Transverse colon (tissue), 4 donors: ENCODE results near the gene PDE4B. TPM values are rescaled to one million over a fixed set of nuclear protein-coding genes. Genes with fewer than 3 reads are reported as not detected.

Experiments used
- DNase-seq: peaks from one replicate; pipeline ENCODE4 v3.0.0-alpha.2; 2019
- H3K27ac ChIP-seq, 4 donors: fragments of 200-600 bp; sonication (generic); 2 replicates each; pipeline ENCODE4 v1.5.1; 2016 to 2018; ENCODE audit warnings: inconsistent platforms in 4 of 4
- H3K27me3 ChIP-seq: fragments of 200-600 bp; sonication (generic); 2 replicates; pipeline ENCODE4 v1.5.1; 2017; ENCODE audit warnings: inconsistent platforms
- H3K36me3 ChIP-seq, 4 donors: fragments of 200-600 bp; sonication (generic); 2 replicates each; pipeline ENCODE4 v1.5.1; 2017 to 2019; ENCODE audit warnings: inconsistent platforms in 4 of 4
- H3K4me1 ChIP-seq, 4 donors: fragments of 200-600 bp; sonication (generic); 2 replicates each; pipeline ENCODE4 v1.5.1; 2017 to 2020; ENCODE audit warnings: inconsistent platforms in 4 of 4
- H3K4me3 ChIP-seq, 4 donors: fragments of 200-600 bp; sonication (generic); 1 replicate in 1 of 4; 2 replicates in 3 of 4; pipeline versions ENCODE4 v1.5.1 to v1.6.1; 2017 to 2019; ENCODE audit warnings: inconsistent platforms in 4 of 4
- H3K9me3 ChIP-seq, 2 donors: fragments of 200-600 bp; sonication (generic); 2 replicates each; pipeline ENCODE4 v1.5.1; 2017 to 2019; ENCODE audit warnings: inconsistent platforms in 2 of 2
- EP300 ChIP-seq: sonication (generic); formaldehyde crosslinking; IDR thresholded peaks from one replicate; pipeline ENCODE4 v1.6.1; 2017; ENCODE audit warnings: antibody characterized with exemption, low read depth
- POLR2A ChIP-seq: fragments of 450-650 bp; IDR thresholded peaks from one replicate; pipeline ENCODE4 v1.6.1; 2016; ENCODE audit warnings: antibody characterized with exemption, mild to moderate bottlenecking, moderate library complexity
- POLR2AphosphoS5 ChIP-seq, 3 donors: sonication (generic); formaldehyde crosslinking; IDR thresholded peaks; one replicate each; pipeline ENCODE4 v1.6.1; 2016; ENCODE audit warnings: antibody characterized with exemption in 3 of 3
- WGBS, 2 donors: methylation state at CpG; one replicate each; pipeline ENCODE4 v1.1.5; 2018; ENCODE audit warnings: low coverage in 1 of 2; 5-methylcytosine and 5-hydroxymethylcytosine counted together
- in situ Hi-C, 4 donors: fragments of 200-750 bp; cut with MboI; loops; one replicate each; pipeline versions ENCODE4 v1.15.0 to v1.15.1; 2017; ENCODE audit warnings: low sequenced_read_pairs in 3 of 4, low pct_ligation_motif_present in 1 of 4, low pct_unique_long_range_greater_than_20kb in 1 of 4
- intact Hi-C: fragments of 100-400 bp; cut with DNase I; formaldehyde crosslinking; loops from one replicate; pipeline ENCODE4 v1.15.1; 2023; ENCODE audit warnings: low total_unique reads
- total RNA-seq, 4 donors: library from RNA; depleted of rRNA; stranded (reverse); fragments of >200 nt; gene quantifications; one replicate each; pipeline ENCODE4 v1.1.0, GENCODE V29; 2016
- TF ChIP-seq, protein P1 (sequence below), 5 experiments: fragments of 200-600 bp in 3 of 5; fragments of 450-650 bp in 2 of 5; sonication (generic) in 3 of 5; IDR thresholded peaks; 1 replicate in 2 of 5; 2 replicates in 3 of 5; pipeline ENCODE4 v1.5.1; 2016 to 2017; ENCODE audit warnings: antibody characterized with exemption in 5 of 5, inconsistent platforms in 3 of 5, mild to moderate bottlenecking in 2 of 5, moderate library complexity in 1 of 5

PDE4B gene
- total RNA-seq, 4 donors from 2014 or later: 4.5 to 14.8 (median 6.5) TPM

DNA sequence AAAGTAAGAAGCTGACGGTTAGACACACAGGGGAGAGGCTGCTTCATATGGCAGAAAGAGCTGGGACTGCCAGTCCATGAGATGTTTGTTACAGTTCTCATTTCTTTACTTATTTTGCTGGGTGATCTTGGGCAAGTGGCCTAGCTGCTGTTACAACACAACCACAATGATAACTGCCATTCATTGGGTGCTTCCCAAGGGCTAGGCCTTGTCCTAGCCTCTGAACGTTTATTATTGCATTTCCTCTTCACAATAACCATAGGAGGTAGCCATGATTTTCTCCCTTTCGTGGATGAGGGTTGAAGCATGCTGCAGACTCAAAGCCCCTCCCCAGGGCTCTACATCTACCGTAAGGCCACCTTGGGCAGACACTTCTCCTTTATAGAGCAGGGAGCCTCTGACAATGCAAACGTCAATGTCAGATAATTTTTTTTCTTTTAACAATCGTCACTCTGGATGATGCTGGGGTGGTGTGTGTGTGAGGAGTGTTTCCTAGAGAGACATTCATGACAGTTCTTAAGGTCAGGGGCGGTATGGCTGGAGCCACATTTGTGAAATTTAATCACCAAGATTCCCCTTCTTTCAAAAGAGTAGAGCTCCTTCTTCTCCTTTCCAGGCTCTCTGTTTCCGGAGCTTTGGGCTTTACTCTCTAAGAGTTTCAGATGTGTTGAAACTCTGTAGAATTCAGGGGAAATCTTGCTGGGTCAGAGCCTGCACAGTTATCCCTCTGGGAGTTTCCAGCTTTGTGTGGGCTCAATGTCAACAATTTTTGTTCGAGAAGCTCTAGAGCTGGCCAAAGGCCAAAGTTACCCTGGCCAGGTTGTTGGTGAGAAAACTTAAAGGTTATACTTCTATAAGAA is 602.7 kb downstream of the PDE4B start:
- Histone ChIP-seq H3K27ac (peak overlapping the region in 3 of 4 donors; percentile 8 to 43 (median 20)), H3K36me3 (no peaks in the 10 kb centered on the region), H3K4me1 (peaks cover 0 to 12% (median 0%) of the 10 kb centered on the region in 4 donors), H3K9me3 (no peaks in the 10 kb centered on the region), H3K27me3 (no peaks in the 10 kb centered on the region), H3K4me3 (no peak overlapping the region)
- TF ChIP-seq, protein P1, sequence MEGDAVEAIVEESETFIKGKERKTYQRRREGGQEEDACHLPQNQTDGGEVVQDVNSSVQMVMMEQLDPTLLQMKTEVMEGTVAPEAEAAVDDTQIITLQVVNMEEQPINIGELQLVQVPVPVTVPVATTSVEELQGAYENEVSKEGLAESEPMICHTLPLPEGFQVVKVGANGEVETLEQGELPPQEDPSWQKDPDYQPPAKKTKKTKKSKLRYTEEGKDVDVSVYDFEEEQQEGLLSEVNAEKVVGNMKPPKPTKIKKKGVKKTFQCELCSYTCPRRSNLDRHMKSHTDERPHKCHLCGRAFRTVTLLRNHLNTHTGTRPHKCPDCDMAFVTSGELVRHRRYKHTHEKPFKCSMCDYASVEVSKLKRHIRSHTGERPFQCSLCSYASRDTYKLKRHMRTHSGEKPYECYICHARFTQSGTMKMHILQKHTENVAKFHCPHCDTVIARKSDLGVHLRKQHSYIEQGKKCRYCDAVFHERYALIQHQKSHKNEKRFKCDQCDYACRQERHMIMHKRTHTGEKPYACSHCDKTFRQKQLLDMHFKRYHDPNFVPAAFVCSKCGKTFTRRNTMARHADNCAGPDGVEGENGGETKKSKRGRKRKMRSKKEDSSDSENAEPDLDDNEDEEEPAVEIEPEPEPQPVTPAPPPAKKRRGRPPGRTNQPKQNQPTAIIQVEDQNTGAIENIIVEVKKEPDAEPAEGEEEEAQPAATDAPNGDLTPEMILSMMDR (IDR thresholded peaks at IDR 0.05): no peak
- TF ChIP-seq POLR2AphosphoS5 (IDR thresholded peaks at IDR 0.05) (no peak), EP300 (no peak), POLR2A (no peak)
- DNase-seq: no peak
- in situ Hi-C loops (no loop called here), intact Hi-C loops (no loop called here)
- 63 to 72% methylated on average over 4 to 9 of the region's 9 CpGs for WGBS, 2 donors

DNA sequence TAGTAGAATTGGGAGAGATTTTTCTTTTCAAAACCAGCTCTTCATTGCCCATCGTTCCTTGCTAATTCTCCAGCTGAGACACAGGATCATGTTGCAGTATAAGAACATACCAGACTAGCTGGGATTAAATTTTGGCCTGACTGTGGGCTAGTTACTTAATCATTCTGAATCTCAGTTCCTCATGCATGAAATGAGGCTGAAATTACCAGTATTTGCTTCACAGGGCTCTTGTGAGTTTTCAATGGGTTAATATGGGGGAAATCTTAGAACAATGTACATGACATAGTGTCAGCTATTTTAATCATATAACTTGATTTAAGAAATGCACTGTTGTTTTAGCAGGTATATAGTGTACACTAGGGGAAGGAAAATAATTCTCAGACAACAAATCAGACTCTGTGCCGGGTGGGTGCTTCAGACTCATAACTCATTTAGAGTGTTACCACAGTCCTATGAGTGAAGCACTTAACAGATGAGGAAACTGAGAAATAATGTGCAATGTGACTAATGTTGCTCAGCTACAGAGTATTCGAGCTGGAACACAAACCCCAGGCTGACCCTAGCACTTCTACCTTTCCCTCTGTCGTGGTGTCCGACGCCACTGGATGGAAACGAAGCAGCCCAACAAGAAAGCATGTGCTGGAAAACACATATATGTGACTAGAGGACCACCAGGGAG is 603.7 kb downstream of the PDE4B start:
- intact Hi-C loops (no loop called here), in situ Hi-C loops (no loop called here)
- DNase-seq: no peak
- Histone ChIP-seq H3K4me3 (no peak overlapping the region), H3K9me3 (no peaks in the 10 kb centered on the region), H3K4me1 (peaks cover 0 to 12% (median 0%) of the 10 kb centered on the region in 4 donors), H3K27ac (peak overlapping the region in 3 of 4 donors; percentile 8 to 43 (median 20)), H3K36me3 (no peaks in the 10 kb centered on the region), H3K27me3 (no peaks in the 10 kb centered on the region)
- WGBS, 2 donors: 73 to 78% methylated on average over 7 of the region's 7 CpGs
- TF ChIP-seq POLR2AphosphoS5 (IDR thresholded peaks at IDR 0.05) (no peak), EP300 (no peak), POLR2A (no peak)
- TF ChIP-seq, protein P1 (IDR thresholded peaks at IDR 0.05): no peak

DNA sequence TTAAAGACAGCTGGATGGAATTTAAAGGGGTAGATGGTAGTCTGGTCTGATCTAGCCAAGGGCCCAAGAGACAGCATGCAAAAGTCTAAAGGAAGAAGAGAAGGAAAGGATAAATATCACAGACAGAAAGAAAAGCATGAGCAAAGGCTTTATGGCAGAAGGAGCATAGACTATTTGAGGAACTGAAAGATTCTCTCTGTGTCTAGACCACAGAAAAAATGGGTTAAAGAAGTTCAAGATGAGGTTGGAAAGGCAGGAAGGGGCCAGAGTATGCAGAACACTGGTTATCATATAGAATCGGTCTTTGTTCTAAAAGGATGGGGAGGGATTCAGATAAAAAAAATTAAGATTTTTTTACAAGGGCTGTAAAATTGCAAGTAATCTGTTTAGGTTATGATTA is 604.5 kb downstream of the PDE4B start:
- WGBS, 2 donors: 73 to 75% methylated on average over 1 of the region's 1 CpG
- no peaks in the 10 kb centered on the region for H3K36me3 ChIP-seq
- peaks cover 0 to 19% (median 0%) of the 10 kb centered on the region in 4 donors for H3K4me1 ChIP-seq
- H3K27ac ChIP-seq: no peak overlapping the region
- H3K27me3 ChIP-seq: no peaks in the 10 kb centered on the region
- no peaks in the 10 kb centered on the region for H3K9me3 ChIP-seq
- intact Hi-C loops: no loop called here
- in situ Hi-C loops: no loop called here
- TF ChIP-seq, protein P1 (IDR thresholded peaks at IDR 0.05): no peak
- TF ChIP-seq POLR2AphosphoS5 (IDR thresholded peaks at IDR 0.05) (no peak), POLR2A (no peak), EP300 (no peak)
- no peak overlapping the region for H3K4me3 ChIP-seq
- no peak for DNase-seq

DNA sequence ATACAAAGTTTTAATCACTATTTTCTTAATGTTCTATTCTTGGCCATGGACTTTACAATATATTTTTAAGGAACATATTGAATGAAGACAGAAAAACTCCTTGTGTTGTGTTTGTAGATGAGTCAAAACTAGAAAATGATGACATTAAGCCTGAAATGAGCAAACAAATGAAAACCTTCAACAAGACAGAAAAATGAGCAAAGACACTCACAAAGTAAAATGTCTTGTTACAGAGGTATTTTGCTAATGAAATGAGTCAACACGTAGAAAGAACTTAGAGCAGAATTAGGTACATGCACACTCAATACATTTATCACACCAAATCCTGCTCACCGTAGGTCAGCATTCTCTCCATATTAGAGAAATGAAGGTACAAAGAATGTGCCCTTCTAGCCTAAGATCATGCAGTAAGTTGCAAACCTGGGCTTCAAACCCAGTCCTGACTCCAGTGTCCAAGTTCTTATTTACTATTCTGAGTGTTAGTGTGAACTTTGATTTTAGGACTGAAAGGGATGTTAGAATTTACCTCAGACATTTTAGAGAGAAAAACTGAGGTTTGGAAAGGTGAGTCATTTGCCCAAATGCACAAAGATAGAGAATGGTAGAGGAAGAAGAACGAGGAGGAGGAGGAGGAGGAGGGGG is 607.3 kb downstream of the PDE4B start:
- Histone ChIP-seq H3K4me1 (peaks cover 0 to 23% (median 0%) of the 10 kb centered on the region in 4 donors), H3K36me3 (no peaks in the 10 kb centered on the region), H3K27me3 (no peaks in the 10 kb centered on the region), H3K9me3 (no peaks in the 10 kb centered on the region), H3K4me3 (no peak overlapping the region), H3K27ac (no peak overlapping the region)
- in situ Hi-C loops: no loop called here
- TF ChIP-seq, protein P1 (IDR thresholded peaks at IDR 0.05): no peak
- TF ChIP-seq EP300: no peak
- TF ChIP-seq POLR2A: no peak
- TF ChIP-seq POLR2AphosphoS5 (IDR thresholded peaks at IDR 0.05): no peak
- intact Hi-C loops: no loop called here
- WGBS, 2 donors: 64 to 100% methylated on average over 2 to 3 of the region's 3 CpGs
- DNase-seq: no peak
